ENCODE results near the gene TXNDC11.
"Not testable (repeated sequence)": the region's sequence is repeated elsewhere in the genome, so short reads cannot be mapped to it uniquely, and the experiment has no call there.

GRCh38 chr16:11784980-11785599 is 42.4 kb upstream of the TXNDC11 start:
- not testable (repeated sequence) for TF ChIP-seq CTCF, POLR2A (IDR thresholded peaks at IDR 0.05)
